T-cell (primary cell): ENCODE measurements around the gene LINGO1. TPM values are rescaled to one million over a fixed set of nuclear protein-coding genes. Genes with fewer than 3 reads are reported as not detected.

Source experiments
- ATAC-seq, 4 experiments: fragments of 200-7000 bp in 3 of 4; fragments of 150-1000 bp in 1 of 4; cut with Tn5 transposase; replicated peaks in 1 of 4; 1 replicate in 3 of 4; 2 replicates in 1 of 4; pipeline ENCODE4 v1.10.0; 2021; ENCODE audit warnings: moderate library complexity in 3 of 4, mild to moderate bottlenecking in 2 of 4, moderate number of reproducible peaks in 1 of 4
- CTCF ChIA-PET, 2 donors: fragments of 300-600 bp; sonication (Branson Sonifier 250); formaldehyde crosslinking; loops; one replicate each; lab custom pipeline; 2022; ENCODE audit warnings: antibody characterized with exemption in 2 of 2; lab: Charles Lee
- POLR2A ChIA-PET, 2 donors: fragments of 300-600 bp; sonication (Branson Sonifier 250); formaldehyde crosslinking; loops; one replicate each; lab custom pipeline; 2022; ENCODE audit warnings: antibody characterized with exemption in 2 of 2; lab: Charles Lee
- DNase-seq, 35 experiments: peaks; one replicate each; pipeline versions ENCODE4 v3.0.0 to v3.0.0-alpha.2; 2013 to 2023
- H3K27ac ChIP-seq: one replicate; pipeline ENCODE4 v1.5.1; 2013; ENCODE audit warnings: low read length
- H3K27me3 ChIP-seq, 2 experiments: replicated peaks in 1 of 2; 1 replicate in 1 of 2; 2 replicates in 1 of 2; pipeline versions ENCODE4 v1.6.1 to v1.7.0; 2013; ENCODE audit warnings: low read length in 1 of 2, mixed read lengths in 1 of 2; ENCODE audit not compliant: control insufficient read depth in 2 of 2, insufficient read depth in 2 of 2; ENCODE audit errors: extremely low read depth in 1 of 2
- H3K36me3 ChIP-seq, 2 donors: 1 replicate in 1 of 2; 2 replicates in 1 of 2; pipeline versions ENCODE4 v1.6.1 to v1.7.0; 2013; ENCODE audit warnings: low read length in 1 of 2; ENCODE audit not compliant: control insufficient read depth in 2 of 2, insufficient read depth in 1 of 2; ENCODE audit errors: extremely low read depth in 1 of 2
- H3K4me1 ChIP-seq, 2 experiments: 1 replicate in 1 of 2; 2 replicates in 1 of 2; pipeline versions ENCODE4 v1.6.1 to v1.7.0; 2013; ENCODE audit warnings: low read length in 2 of 2, mixed read lengths in 1 of 2; ENCODE audit not compliant: insufficient read depth in 2 of 2, control insufficient read depth in 1 of 2; ENCODE audit errors: extremely low read depth in 1 of 2
- H3K4me3 ChIP-seq, 2 donors: 1 replicate in 1 of 2; 2 replicates in 1 of 2; pipeline versions ENCODE4 v1.5.1 to v1.7.0; 2013; ENCODE audit warnings: mild to moderate bottlenecking in 2 of 2, low read length in 1 of 2, moderate library complexity in 1 of 2; ENCODE audit not compliant: control insufficient read depth in 1 of 2; ENCODE audit errors: extremely low read depth in 1 of 2
- H3K9me3 ChIP-seq: 2 replicates; pipeline ENCODE4 v1.7.0; 2013
- H3K27ac Mint-ChIP-seq, 2 donors: one replicate each; pipeline ENCODE4 v1.8.0; 2020 to 2021; ENCODE audit warnings: mild to moderate bottlenecking in 2 of 2, mixed read lengths in 2 of 2
- H3K27me3 Mint-ChIP-seq, 2 donors: one replicate each; pipeline ENCODE4 v1.8.0; 2021 to 2022; ENCODE audit warnings: mixed read lengths in 2 of 2
- H3K36me3 Mint-ChIP-seq: one replicate; pipeline ENCODE4 v1.8.0; 2021; ENCODE audit warnings: mixed read lengths
- H3K4me1 Mint-ChIP-seq, 3 donors: one replicate each; pipeline ENCODE4 v1.8.0; 2020 to 2022; ENCODE audit warnings: mixed read lengths in 3 of 3, mild to moderate bottlenecking in 1 of 3
- H3K4me3 Mint-ChIP-seq, 3 donors: one replicate each; pipeline ENCODE4 v1.8.0; 2020 to 2022; ENCODE audit warnings: mild to moderate bottlenecking in 3 of 3, mixed read lengths in 3 of 3, moderate library complexity in 3 of 3
- H3K9me3 Mint-ChIP-seq, 3 donors: one replicate each; pipeline ENCODE4 v1.8.0; 2020 to 2022; ENCODE audit warnings: mixed read lengths in 3 of 3
- WGBS: methylation state at CpG from one replicate; pipeline ENCODE4 v1.1.5; 2013; ENCODE audit warnings: missing lambda C conversion rate; ENCODE audit not compliant: insufficient coverage; 5-methylcytosine and 5-hydroxymethylcytosine counted together
- total RNA-seq, 35 experiments: library from RNA in 6 of 35; stranded (reverse) in 6 of 35; fragments of 120-200 nt in 1 of 35; gene quantifications; one replicate each; pipeline versions ENCODE4 v1.2.1 to v1.2.4 and lab custom pipeline; 2013 to 2026

LINGO1 gene
- total RNA-seq, 5 donors from 2014 or later (not counting 1 experiment from before 2014, with no cell fraction given) = 0.09 to 0.19 TPM; not detected in 3

DNA sequence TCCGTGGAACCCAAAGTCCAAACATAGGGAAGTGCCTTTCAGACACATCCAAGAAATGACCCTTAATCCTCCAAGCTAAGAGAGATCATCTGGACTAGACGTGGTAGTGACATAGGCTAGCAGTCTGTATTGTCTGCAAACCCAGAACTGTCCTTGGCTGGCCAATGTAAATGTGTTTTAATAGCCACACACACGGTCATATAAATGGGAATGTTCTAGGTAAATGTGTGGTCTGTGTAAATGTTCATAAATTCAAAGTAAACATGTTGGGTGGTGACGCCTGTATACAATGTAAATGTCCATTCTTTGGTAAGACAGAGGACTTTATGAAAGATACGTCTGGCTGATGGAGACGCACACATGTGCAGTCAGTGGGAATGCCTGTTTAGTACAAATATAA is 16.3 kb upstream of the LINGO1 start:
- H3K27ac ChIP-seq = no peak overlapping the region
- Mint-ChIP-seq H3K27ac (no peak overlapping the region), H3K36me3 (no peaks in the 10 kb centered on the region), H3K9me3 (peaks cover 0 to 5% (median 0%) of the 10 kb centered on the region in 3 donors), H3K27me3 (peaks cover 17 to 25% of the 10 kb centered on the region in 2 donors), H3K4me1 (no peaks in the 10 kb centered on the region), H3K4me3 (no peak overlapping the region)
- no peak overlapping the region for H3K4me3 ChIP-seq
- H3K4me1 ChIP-seq = no peaks in the 10 kb centered on the region
- H3K27me3 ChIP-seq = peaks cover 0 to 14% of the 10 kb centered on the region in 2 experiments
- no peaks in the 10 kb centered on the region for H3K9me3 ChIP-seq
- DNase-seq (no peak), ATAC-seq (no peak)
- ChIA-PET CTCF (no interaction called here), POLR2A (no interaction called here)
- no peaks in the 10 kb centered on the region for H3K36me3 ChIP-seq
- WGBS = 66% methylated on average over 5 of the region's 6 CpGs

DNA sequence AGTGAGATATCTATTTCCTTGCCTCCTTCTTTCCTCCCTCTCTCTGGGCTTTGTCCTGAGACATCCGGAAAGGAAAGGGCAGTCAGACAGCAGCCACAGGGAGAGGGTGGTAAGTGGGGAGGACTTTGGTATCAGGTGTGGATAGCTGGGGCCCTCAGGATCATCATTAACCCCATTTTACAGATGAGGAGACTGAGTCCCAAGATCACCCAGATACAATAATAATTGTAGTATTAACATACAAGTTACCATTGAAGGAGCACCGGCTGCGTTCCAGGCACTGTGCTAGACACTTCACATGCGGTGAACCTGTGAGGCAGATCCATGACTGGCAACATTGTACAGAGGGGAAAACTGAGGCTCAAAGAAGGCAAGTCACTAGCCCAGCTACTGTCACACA is 15.2 kb upstream of the LINGO1 start:
- CTCF ChIA-PET = no interaction called here
- Mint-ChIP-seq H3K4me1 (no peaks in the 10 kb centered on the region), H3K36me3 (no peaks in the 10 kb centered on the region), H3K4me3 (no peak overlapping the region), H3K27me3 (peaks cover 11 to 20% of the 10 kb centered on the region in 2 donors), H3K9me3 (no peaks in the 10 kb centered on the region), H3K27ac (no peak overlapping the region)
- Histone ChIP-seq H3K27ac (no peak overlapping the region), H3K27me3 (peaks cover 0 to 18% of the 10 kb centered on the region in 2 experiments), H3K4me1 (no peaks in the 10 kb centered on the region), H3K4me3 (no peak overlapping the region), H3K9me3 (no peaks in the 10 kb centered on the region), H3K36me3 (no peaks in the 10 kb centered on the region)
- DNase-seq (no peak), ATAC-seq (no peak)
- WGBS = 100% methylated on average over 2 of the region's 4 CpGs
- POLR2A ChIA-PET = no interaction called here

DNA sequence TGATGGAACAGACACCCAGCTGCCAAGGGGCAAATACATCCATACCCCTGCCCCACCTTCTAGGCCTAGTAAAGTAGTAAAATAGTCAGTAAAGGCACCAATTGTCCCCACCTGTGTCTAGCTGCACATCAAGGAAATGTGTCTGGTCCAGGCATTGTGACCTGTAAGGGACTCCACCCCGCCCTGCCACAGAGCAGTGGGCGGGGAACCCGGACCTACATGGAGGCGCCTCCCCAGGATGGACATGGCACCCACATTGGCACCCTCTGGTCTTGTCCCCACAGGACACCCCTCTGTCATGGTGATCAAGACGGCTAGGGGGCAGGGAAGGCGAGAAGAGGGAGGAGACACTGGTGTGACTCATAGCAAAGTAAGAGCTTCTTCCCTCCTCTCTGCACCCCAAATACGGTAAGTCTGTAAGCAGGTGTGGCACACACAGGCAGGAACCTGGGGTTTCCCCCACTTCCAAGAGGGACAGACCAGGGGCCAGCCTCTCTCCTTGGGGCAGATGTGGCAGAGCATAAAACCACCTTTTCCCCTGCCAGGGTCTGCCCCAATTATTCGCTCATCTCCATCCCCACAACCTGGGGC is 13.5 kb upstream of the LINGO1 start:
- no peaks in the 10 kb centered on the region for H3K4me1 Mint-ChIP-seq
- Histone ChIP-seq H3K9me3 (no peaks in the 10 kb centered on the region), H3K27ac (no peak overlapping the region), H3K4me3 (no peak overlapping the region), H3K27me3 (peaks cover 0 to 29% of the 10 kb centered on the region in 2 experiments), H3K36me3 (no peaks in the 10 kb centered on the region), H3K4me1 (no peaks in the 10 kb centered on the region)
- H3K36me3 Mint-ChIP-seq = no peaks in the 10 kb centered on the region
- ATAC-seq (no peak), DNase-seq (no peak)
- peaks cover 11 to 23% of the 10 kb centered on the region in 2 donors for H3K27me3 Mint-ChIP-seq
- ChIA-PET POLR2A (no interaction called here), CTCF (no interaction called here)
- WGBS = 17% methylated on average over 1 of the region's 8 CpGs
- H3K27ac Mint-ChIP-seq = no peak overlapping the region
- H3K9me3 Mint-ChIP-seq = no peaks in the 10 kb centered on the region
- no peak overlapping the region for H3K4me3 Mint-ChIP-seq

DNA sequence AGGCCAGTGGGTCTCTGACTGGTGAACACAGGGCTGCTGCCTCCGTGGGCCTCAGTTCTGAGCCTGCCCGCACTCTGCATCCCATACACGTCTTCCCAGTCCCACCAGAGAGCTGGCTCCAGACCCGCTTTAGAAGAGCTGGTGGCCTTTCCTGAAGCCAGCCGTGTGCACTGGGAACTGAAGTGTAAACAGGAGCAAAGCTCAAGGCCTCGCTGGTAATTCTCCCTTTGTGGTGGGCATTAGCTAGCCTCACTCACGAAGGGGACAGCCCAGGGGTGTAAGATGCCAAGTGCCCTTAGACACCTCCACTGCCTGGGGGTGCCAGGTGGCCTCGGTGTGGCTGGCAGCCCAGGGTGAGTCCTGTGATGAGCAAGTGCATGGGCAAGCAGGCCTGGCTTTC is 12.9 kb upstream of the LINGO1 start:
- H3K4me3 ChIP-seq = no peak overlapping the region
- no peaks in the 10 kb centered on the region for H3K9me3 Mint-ChIP-seq
- H3K36me3 ChIP-seq = no peaks in the 10 kb centered on the region
- no peak for DNase-seq
- ChIA-PET CTCF (no interaction called here), POLR2A (interaction anchor here in 1 of 2 donors (0.5 kb wide), 1 partner anchor 765 kb away, joined by 5 read pairs; no protein-coding TSS in a partner anchor)
- H3K9me3 ChIP-seq = no peaks in the 10 kb centered on the region
- no peak overlapping the region for H3K27ac Mint-ChIP-seq
- peaks cover 13 to 23% of the 10 kb centered on the region in 2 donors for H3K27me3 Mint-ChIP-seq
- no peaks in the 10 kb centered on the region for H3K36me3 Mint-ChIP-seq
- no peaks in the 10 kb centered on the region for H3K4me1 Mint-ChIP-seq
- WGBS = 88% methylated on average over 6 of the region's 8 CpGs
- H3K4me1 ChIP-seq = no peaks in the 10 kb centered on the region
- peaks cover 0 to 32% of the 10 kb centered on the region in 2 experiments for H3K27me3 ChIP-seq
- no peak overlapping the region for H3K27ac ChIP-seq
- no peak overlapping the region for H3K4me3 Mint-ChIP-seq
- no peak for ATAC-seq

DNA sequence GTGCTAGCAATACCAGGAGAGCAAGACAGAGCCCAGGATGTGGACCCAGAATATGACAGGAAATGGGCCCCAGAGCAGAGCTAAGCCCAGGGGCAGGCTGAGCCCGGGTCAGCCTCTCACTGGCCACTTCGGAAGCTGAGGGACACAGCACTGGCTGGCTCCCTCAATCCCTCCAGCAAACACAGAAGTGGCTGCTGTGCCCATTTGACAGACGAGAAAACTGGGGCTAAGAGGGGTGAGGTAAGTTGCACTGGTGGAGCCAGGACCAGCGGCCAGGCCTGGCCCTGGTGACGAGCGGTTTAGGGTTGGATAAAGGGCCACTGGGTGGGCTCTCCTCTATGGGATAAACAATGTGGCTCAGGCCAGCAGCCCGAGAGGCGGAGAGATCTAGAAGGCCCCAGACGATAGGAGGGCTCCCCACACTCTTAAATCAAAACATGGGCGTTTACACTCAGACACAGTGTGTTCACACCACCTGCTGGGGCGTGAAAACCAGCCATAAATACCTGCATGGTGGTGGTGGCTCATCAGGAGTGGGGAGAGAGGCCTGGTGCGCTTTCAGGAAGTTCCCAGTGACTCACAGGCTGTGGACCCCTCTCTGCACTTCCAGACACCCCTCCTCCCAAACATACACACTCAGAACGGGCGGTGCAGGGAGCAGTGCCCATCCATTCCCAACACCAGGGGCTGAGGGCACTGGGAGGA is 12.0 kb upstream of the LINGO1 start:
- ATAC-seq = no peak

DNA sequence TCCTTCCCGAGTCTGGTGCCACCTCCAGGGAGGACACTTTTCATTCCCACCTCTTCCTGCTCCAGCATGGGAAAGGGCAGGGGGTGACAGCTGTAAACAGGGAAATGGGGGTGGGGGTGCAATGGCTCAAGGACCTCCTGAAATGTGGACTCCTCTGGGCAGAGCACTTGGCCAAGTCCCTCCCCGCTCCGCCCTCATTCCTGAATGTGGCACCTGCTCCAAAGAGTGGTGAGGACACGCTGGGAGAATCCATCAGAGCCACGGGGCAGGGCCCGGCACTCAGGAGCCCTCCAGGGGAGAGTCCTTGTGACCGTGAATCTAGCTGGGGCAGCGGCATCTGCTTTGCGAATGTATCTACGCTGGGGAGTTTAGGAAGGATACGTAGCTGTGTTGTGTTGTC is 11.1 kb upstream of the LINGO1 start:
- no peaks in the 10 kb centered on the region for H3K9me3 Mint-ChIP-seq
- H3K36me3 ChIP-seq = no peaks in the 10 kb centered on the region
- CTCF ChIA-PET = no interaction called here
- H3K4me1 Mint-ChIP-seq = no peaks in the 10 kb centered on the region
- H3K27me3 Mint-ChIP-seq = peaks cover 17 to 24% of the 10 kb centered on the region in 2 donors
- H3K36me3 Mint-ChIP-seq = no peaks in the 10 kb centered on the region
- H3K9me3 ChIP-seq = no peaks in the 10 kb centered on the region
- H3K4me3 Mint-ChIP-seq = no peak overlapping the region
- ATAC-seq = no peak
- POLR2A ChIA-PET = interaction anchor here in 1 of 2 donors (0.6 kb wide), 1 partner anchor 156 kb away, joined by 3 read pairs; no protein-coding TSS in a partner anchor
- no peak overlapping the region for H3K4me3 ChIP-seq
- H3K27ac Mint-ChIP-seq = no peak overlapping the region
- H3K4me1 ChIP-seq = no peaks in the 10 kb centered on the region
- 88% methylated on average over 8 of the region's 11 CpGs for WGBS
- H3K27ac ChIP-seq = no peak overlapping the region
- no peak for DNase-seq
- peaks cover 0 to 37% of the 10 kb centered on the region in 2 experiments for H3K27me3 ChIP-seq

More for the DNA sequence above, 12.0 kb upstream of the LINGO1 start:
- no peaks in the 10 kb centered on the region for H3K36me3 Mint-ChIP-seq
- 78% methylated on average over 4 of the region's 14 CpGs for WGBS
- Histone ChIP-seq H3K9me3 (no peaks in the 10 kb centered on the region), H3K4me3 (no peak overlapping the region), H3K27ac (no peak overlapping the region), H3K4me1 (no peaks in the 10 kb centered on the region), H3K27me3 (peaks cover 0 to 37% of the 10 kb centered on the region in 2 experiments), H3K36me3 (no peaks in the 10 kb centered on the region)
- CTCF ChIA-PET = no interaction called here
- no peak for DNase-seq
- H3K4me3 Mint-ChIP-seq = no peak overlapping the region
- H3K4me1 Mint-ChIP-seq = no peaks in the 10 kb centered on the region
- H3K27ac Mint-ChIP-seq = no peak overlapping the region
- POLR2A ChIA-PET = interaction anchor here in 1 of 2 donors (0.6 kb wide), 1 partner anchor 157 kb away, joined by 3 read pairs; no protein-coding TSS in a partner anchor
- H3K9me3 Mint-ChIP-seq = no peaks in the 10 kb centered on the region
- H3K27me3 Mint-ChIP-seq = peaks cover 17 to 22% of the 10 kb centered on the region in 2 donors
